ENCODE data around the gene C2orf15.
"Not testable (repeated sequence)": the region's sequence is repeated elsewhere in the genome, so short reads cannot be mapped to it uniquely, and the experiment has no call there.

The C2orf15 gene, protein sequence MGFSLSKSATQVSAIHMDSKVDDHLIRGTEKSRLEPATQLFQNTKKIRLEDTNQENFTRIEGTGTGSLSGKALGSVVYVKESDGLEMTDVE

GRCh38 chr2:99141110-99142108, at the start of gene C2orf15:
TSS of gene C2orf15 (plus strand) at chr2:99141707. CDS start at chr2:99150559, 8,852 bp downstream.
- peak; percentile 93 for DNase-seq

DNA sequence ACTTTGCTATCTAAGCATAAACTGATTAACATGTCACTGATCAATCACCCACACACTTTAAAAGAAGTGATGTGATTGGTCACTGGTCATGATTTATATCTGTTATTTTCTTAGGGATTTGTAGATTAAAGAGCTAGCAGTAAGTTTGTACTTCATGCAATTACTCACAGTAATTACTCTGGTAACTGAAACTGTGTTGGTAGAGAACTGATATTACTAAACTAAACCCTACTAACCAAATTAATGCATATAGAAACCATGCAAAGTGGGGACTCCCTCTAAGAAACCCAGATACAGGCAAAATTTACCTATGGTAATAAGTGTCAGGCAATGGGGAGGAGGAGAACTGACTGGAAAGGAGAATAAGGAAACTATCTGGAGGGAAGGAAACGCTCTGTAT, 44.8 kb upstream of the C2orf15 start:
- DNase-seq: no peak

DNA sequence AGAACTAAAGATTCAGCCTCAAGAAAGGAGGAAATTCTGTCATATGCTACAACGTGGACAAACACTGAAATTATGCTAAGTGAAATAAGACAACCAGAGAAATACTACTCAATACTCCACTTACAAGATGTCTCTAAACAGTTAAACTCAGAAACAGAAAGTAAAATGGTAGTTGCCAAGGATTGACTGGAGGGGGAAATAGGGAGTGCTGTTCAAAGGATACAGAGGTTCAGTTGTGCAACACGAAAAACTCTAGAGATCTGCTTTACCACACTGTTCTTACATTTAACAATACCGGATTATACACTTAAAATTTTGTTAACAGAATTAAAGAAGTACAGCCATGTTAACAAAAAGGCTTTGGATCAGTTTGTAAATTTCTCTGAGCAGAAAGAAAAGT, 39.8 kb upstream of the C2orf15 start:
- peak in 1 of 2 donors; percentile 23 for DNase-seq

- DNase-seq: no peak
Measured at GRCh38 chr2:99104006-99104405, 37.5 kb upstream of the C2orf15 start.

DNA sequence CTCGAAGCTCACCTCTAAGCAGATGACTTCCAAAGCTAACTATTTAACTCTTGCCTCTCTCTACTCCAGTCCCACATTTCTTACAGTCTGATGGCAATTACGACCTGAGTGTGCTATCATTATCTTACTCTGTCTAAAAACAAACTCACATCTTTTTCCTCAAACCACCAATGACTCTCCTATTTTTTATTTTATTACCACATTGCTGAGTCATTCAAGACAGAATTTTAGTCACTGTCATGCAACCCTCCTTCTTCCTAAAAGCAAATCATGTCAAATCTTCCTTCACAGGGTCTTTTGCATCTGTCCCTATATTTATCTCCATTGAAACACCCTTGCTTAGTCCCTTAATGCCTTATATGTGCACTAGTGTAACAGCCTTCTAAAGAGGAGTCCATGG, 34.6 kb upstream of the C2orf15 start:
- no peak for DNase-seq

GRCh38 chr2:99111236-99111635, 30.3 kb upstream of the C2orf15 start:
- DNase-seq: no peak

- DNase-seq: no peak
Measured at GRCh38 chr2:99111945-99112344, 29.6 kb upstream of the C2orf15 start.

GRCh38 chr2:99112617-99113016, 28.9 kb upstream of the C2orf15 start:
- DNase-seq: peak; percentile 12 to 35

- no peak for DNase-seq
Measured at GRCh38 chr2:99127981-99128380, 13.5 kb upstream of the C2orf15 start.

GRCh38 chr2:99135044-99135556, 6.4 kb upstream of the C2orf15 start:
- DNase-seq: not testable (repeated sequence)

DNA sequence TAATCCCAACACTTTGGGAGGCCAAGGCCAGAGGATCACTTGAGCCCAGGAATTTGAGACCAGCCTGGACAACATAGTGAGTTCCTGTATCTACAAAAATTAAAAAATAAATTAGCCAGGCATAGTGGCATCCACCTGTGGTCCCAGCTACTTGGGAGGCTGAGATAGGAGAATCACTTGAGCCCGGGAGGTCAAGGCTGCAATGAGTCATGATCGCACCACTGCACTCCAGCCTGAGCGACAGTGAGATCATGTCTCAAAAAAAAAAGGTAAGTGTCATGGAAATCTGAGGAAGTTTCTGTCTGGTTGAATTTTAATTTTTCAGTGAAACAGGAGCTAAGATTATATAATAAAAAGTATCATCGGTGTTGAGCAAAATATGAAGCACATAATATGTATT, 2.5 kb upstream of the C2orf15 start:
- no peak for DNase-seq

- DNase-seq: peak in 1 of 2 donors; percentile 67
Measured at GRCh38 chr2:99140056-99140859, 1.2 kb upstream of the C2orf15 start.

GRCh38 chr2:99140860-99141109, 722 bp upstream of the C2orf15 start:
- DNase-seq: no peak

GRCh38 chr2:99150706-99151105, 9.2 kb downstream of the C2orf15 start:
- no peak for DNase-seq

- DNase-seq: no peak
Measured at GRCh38 chr2:99152199-99152895, 10.8 kb downstream of the C2orf15 start.

- DNase-seq: no peak
Measured at GRCh38 chr2:99153921-99154604, 12.6 kb downstream of the C2orf15 start.

DNA sequence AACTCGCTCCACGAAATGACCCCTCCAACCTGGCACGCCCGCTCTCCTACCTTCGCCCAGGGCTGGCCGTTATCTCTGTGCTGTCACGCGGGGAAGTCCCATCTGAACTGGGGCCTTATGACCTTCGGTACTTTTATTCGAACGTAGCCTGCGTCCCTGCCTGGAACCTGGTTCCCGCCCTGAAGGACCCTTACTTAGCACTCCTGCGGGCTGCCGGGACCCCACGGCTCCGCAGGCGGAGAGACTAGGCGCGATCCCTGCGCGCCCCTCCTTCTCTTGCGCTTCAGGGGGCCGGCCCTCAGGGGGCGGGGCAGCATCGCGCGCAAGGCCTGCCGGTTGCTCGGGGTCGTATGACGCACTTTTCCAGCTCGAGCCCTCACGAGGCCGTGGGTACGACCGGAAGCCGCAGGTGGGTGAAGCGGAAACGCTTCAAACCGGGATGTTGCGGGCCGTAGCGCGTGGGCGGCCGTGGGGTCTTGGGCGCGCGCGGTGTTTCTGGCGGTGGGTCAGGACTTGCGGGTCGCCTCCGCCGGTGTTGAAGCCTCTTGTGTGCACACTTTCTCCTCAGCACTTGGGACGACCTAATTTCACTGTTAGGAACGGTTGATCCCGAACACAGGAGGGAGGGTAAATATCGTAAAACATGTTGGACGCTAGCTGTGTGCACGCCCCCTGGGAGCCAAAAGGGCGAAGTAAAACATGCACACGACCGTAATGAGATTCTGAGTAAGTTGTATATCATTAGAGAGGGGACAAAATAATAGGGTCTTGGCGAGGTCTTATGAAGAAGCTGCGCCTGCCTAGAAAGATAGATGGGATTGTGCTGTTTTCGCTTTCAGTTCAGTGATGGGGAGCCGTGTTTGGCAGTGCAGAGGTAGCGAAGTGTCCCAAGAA, 13.4 kb downstream of the C2orf15 start, which contains the start of the genes LIPT1 and TSGA10:
LIPT1 (plus strand) TSS at position 325 of the 894 bp plus-strand sequence. CDS start 6,991 bp downstream, outside the sequence.
TSGA10 (minus strand) TSS at position 300 of the 894 bp plus-strand sequence. CDS start 45,503 bp downstream, outside the sequence.
- DNase-seq: peak; percentile 72 to 83

- DNase-seq: no peak
Measured at GRCh38 chr2:99156891-99157290, 15.4 kb downstream of the C2orf15 start.

GRCh38 chr2:99158599-99158998, 17.1 kb downstream of the C2orf15 start:
- no peak for DNase-seq

- DNase-seq: no peak
Measured at GRCh38 chr2:99159594-99159993, 18.1 kb downstream of the C2orf15 start.

DNA sequence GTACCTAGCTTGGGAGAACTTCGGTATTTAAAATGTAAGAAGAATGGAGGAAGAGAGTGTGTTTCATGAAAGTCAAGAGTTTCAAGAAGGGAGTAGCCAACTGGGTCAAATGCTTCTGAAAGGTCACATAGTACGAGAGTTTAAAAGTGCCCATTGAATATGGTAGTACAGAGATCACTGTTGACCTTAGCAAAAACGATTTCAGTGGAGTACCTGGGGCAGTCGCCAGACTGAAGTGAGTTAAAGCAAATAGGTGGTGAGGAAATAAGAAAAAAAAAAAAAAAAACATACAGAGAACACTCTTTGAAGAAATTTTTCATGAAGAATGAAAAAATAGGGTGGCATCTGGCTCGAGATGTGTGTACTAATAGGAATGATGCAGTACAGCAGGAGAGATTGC, 24.7 kb downstream of the C2orf15 start:
- DNase-seq: no peak

Measured in hippocampal formation (tissue), 2 donors.